IMR-90 (cell line): ENCODE results near the gene KCNQ1. TPM values are rescaled to one million over a fixed set of nuclear protein-coding genes. Genes with fewer than 3 reads are reported as not detected.

Source experiments
- ATAC-seq: fragments of 200-7000 bp; cut with Tn5 transposase; 2 replicates; pipeline ENCODE4 v1.9.1; 2020; ENCODE audit warnings: low read depth, mild to moderate bottlenecking, moderate library complexity
- BruUV-seq: library from RNA; stranded (reverse); fragments of 400-500 nt; replicated peaks from 2 replicates; lab custom pipeline; 2021; lab: Mats Ljungman, UMichigan
- CTCF ChIA-PET: fragments of 300-600 bp; formaldehyde crosslinking; extraction: SDS; loops from one replicate; lab custom pipeline; 2021; ENCODE audit warnings: antibody characterized with exemption; lab: Yijun Ruan, JAX
- POLR2A ChIA-PET: fragments of 300-600 bp; sonication (Branson Sonifier 250); formaldehyde crosslinking; loops from one replicate; lab custom pipeline; 2022; ENCODE audit warnings: antibody characterized with exemption; ENCODE audit not compliant: unreplicated experiment; lab: Charles Lee
- DNase-seq: peaks from one replicate; pipeline ENCODE4 v3.0.0; 2013
- H2AFZ ChIP-seq: replicated peaks from 2 replicates; pipeline ENCODE3; 2013; ENCODE audit warnings: low read length, mild to moderate bottlenecking; ENCODE audit not compliant: poor library complexity
- H2AK5ac ChIP-seq: 2 replicates; pipeline ENCODE4 v1.6.1; 2013; ENCODE audit warnings: low read depth, low read length, inconsistent platforms
- H2AK9ac ChIP-seq: replicated peaks from 2 replicates; pipeline ENCODE3; 2013; ENCODE audit warnings: mild to moderate bottlenecking, low read depth, low read length, moderate library complexity; ENCODE audit not compliant: poor library complexity
- H2BK120ac ChIP-seq: 2 replicates; pipeline ENCODE4 v1.6.1; 2013; ENCODE audit warnings: low read depth, low read length, inconsistent platforms
- H2BK15ac ChIP-seq: 3 replicates; pipeline ENCODE4 v1.6.1; 2013; ENCODE audit warnings: low read depth, low read length, inconsistent platforms
- H2BK20ac ChIP-seq: 2 replicates; pipeline ENCODE4 v1.6.1; 2013; ENCODE audit warnings: low read depth, mild to moderate bottlenecking, inconsistent platforms, low read length, moderate library complexity
- H2BK5ac ChIP-seq: 2 replicates; pipeline ENCODE4 v1.6.1; 2013; ENCODE audit warnings: mild to moderate bottlenecking, low read depth, low read length, inconsistent platforms; ENCODE audit not compliant: poor library complexity, severe bottlenecking
- H3K14ac ChIP-seq: replicated peaks from 2 replicates; pipeline ENCODE4 v1.6.1; 2013; ENCODE audit warnings: low read depth, low read length, inconsistent platforms
- H3K18ac ChIP-seq: 2 replicates; pipeline ENCODE4 v1.6.1; 2013; ENCODE audit warnings: low read depth, low read length, control low read depth
- H3K23ac ChIP-seq: 2 replicates; pipeline ENCODE4 v1.6.1; 2013; ENCODE audit warnings: low read depth, low read length, inconsistent platforms
- H3K27ac ChIP-seq: 2 replicates; pipeline ENCODE4 v1.5.1; 2013; ENCODE audit warnings: mild to moderate bottlenecking, control low read depth, low read length; ENCODE audit not compliant: insufficient read depth
- H3K27me3 ChIP-seq: 2 replicates; pipeline ENCODE4 v1.6.1; 2013; ENCODE audit warnings: low read length; ENCODE audit not compliant: control insufficient read depth, insufficient read depth
- H3K36me3 ChIP-seq: 2 replicates; pipeline ENCODE4 v1.6.1; 2013; ENCODE audit warnings: low read length, mixed read lengths; ENCODE audit not compliant: control insufficient read depth, insufficient read depth
- H3K4ac ChIP-seq: 2 replicates; pipeline ENCODE4 v1.6.1; 2013; ENCODE audit warnings: low read depth, low read length, inconsistent platforms
- H3K4me1 ChIP-seq: 2 replicates; pipeline ENCODE4 v1.6.1; 2013; ENCODE audit warnings: low read length, mixed read lengths; ENCODE audit not compliant: control insufficient read depth, insufficient read depth
- H3K4me2 ChIP-seq: 2 replicates; pipeline ENCODE4 v1.6.1; 2013; ENCODE audit warnings: low read depth, mild to moderate bottlenecking, control low read depth, low read length, moderate library complexity
- H3K4me3 ChIP-seq: 2 replicates; pipeline ENCODE4 v1.5.1; 2013; ENCODE audit warnings: low read depth, mild to moderate bottlenecking, control low read depth, low read length, moderate library complexity; ENCODE audit not compliant: insufficient read depth
- H3K56ac ChIP-seq: 2 replicates; pipeline ENCODE4 v1.6.1; 2013; ENCODE audit warnings: low read length, inconsistent platforms; ENCODE audit not compliant: insufficient read depth; ENCODE audit errors: extremely low read depth
- H3K79me1 ChIP-seq, 2 experiments: 2 replicates each; pipeline ENCODE4 v1.6.1; 2013; ENCODE audit warnings: low read length in 2 of 2, inconsistent platforms in 1 of 2, low read depth in 1 of 2
- H3K9ac ChIP-seq: 2 replicates; pipeline ENCODE4 v1.6.1; 2013; ENCODE audit warnings: low read depth, low read length, control low read depth
- H3K9me1 ChIP-seq: 2 replicates; pipeline ENCODE4 v1.6.1; 2013; ENCODE audit warnings: low read length, inconsistent platforms; ENCODE audit not compliant: insufficient read depth
- H3K9me3 ChIP-seq: 2 replicates; pipeline ENCODE4 v1.6.1; 2013; ENCODE audit warnings: low read length; ENCODE audit not compliant: control insufficient read depth, insufficient read depth
- H4K20me1 ChIP-seq: 2 replicates; pipeline ENCODE4 v1.6.1; 2013; ENCODE audit warnings: low read length, inconsistent platforms; ENCODE audit not compliant: insufficient read depth
- H4K5ac ChIP-seq: 2 replicates; pipeline ENCODE4 v1.6.1; 2013; ENCODE audit warnings: mild to moderate bottlenecking, low read depth, low read length, control low read depth
- H4K8ac ChIP-seq, 2 experiments: 2 replicates each; pipeline ENCODE4 v1.6.1; 2013; ENCODE audit warnings: low read depth in 2 of 2, low read length in 2 of 2, control low read depth in 1 of 2, inconsistent platforms in 1 of 2
- H4K91ac ChIP-seq: 2 replicates; pipeline ENCODE4 v1.6.1; 2013; ENCODE audit warnings: low read depth, low read length, inconsistent platforms; ENCODE audit not compliant: insufficient read depth
- BHLHE40 ChIP-seq: fragments of 150-350 bp; IDR thresholded peaks from 2 replicates; pipeline ENCODE4 v1.6.1; 2016; ENCODE audit warnings: mild to moderate bottlenecking, low read depth, low read length
- CEBPB ChIP-seq: IDR thresholded peaks from 2 replicates; pipeline ENCODE4 v1.6.1; 2012; ENCODE audit warnings: low read depth, low read length, improper control_type of control experiment
- CHD1 ChIP-seq: IDR thresholded peaks from 2 replicates; pipeline ENCODE4 v1.6.1; 2012; ENCODE audit warnings: low read depth, low read length, improper control_type of control experiment
- FOS ChIP-seq: fragments of 150-350 bp; IDR thresholded peaks from 2 replicates; pipeline ENCODE4 v1.6.1; 2016; ENCODE audit warnings: low read depth, low read length
- MAFK ChIP-seq: IDR thresholded peaks from 2 replicates; pipeline ENCODE4 v1.6.1; 2012; ENCODE audit warnings: low read depth, low read length, improper control_type of control experiment
- MAZ ChIP-seq: IDR thresholded peaks from 2 replicates; pipeline ENCODE4 v1.6.1; 2012; ENCODE audit warnings: low read depth, mild to moderate bottlenecking, low read length, improper control_type of control experiment, moderate library complexity, borderline replicate concordance
- MXI1 ChIP-seq: IDR thresholded peaks from 2 replicates; pipeline ENCODE4 v1.6.1; 2012; ENCODE audit warnings: low read depth, mild to moderate bottlenecking, low read length, moderate library complexity, borderline replicate concordance
- NFE2L2 ChIP-seq: fragments of 150-350 bp; IDR thresholded peaks from 2 replicates; pipeline ENCODE4 v1.6.1; 2016; ENCODE audit warnings: low read depth, mild to moderate bottlenecking, low read length
- POLR2A ChIP-seq: IDR thresholded peaks from 2 replicates; pipeline ENCODE4 v1.6.1; 2012; ENCODE audit warnings: mild to moderate bottlenecking, low read depth, low read length
- RAD21 ChIP-seq: IDR thresholded peaks from 2 replicates; pipeline ENCODE4 v1.6.1; 2012; ENCODE audit warnings: low read length, improper control_type of control experiment
- RCOR1 ChIP-seq: IDR thresholded peaks from 2 replicates; pipeline ENCODE4 v1.6.1; 2012; ENCODE audit warnings: mild to moderate bottlenecking, low read length, improper control_type of control experiment; ENCODE audit not compliant: insufficient replicate concordance
- RFX5 ChIP-seq: IDR thresholded peaks from 2 replicates; pipeline ENCODE4 v1.8.0; 2012; ENCODE audit warnings: low read depth, mild to moderate bottlenecking, low read length, moderate library complexity
- SMC3 ChIP-seq: fragments of 150-350 bp; IDR thresholded peaks from 2 replicates; pipeline ENCODE4 v1.6.1; 2016; ENCODE audit warnings: low read depth, mild to moderate bottlenecking, antibody characterized with exemption, low read length, moderate library complexity
- WGBS, 2 experiments: methylation state at CpG; one replicate each; pipeline versions ENCODE4 v1.1.5 to v1.1.7; 2013; ENCODE audit warnings: missing lambda C conversion rate in 2 of 2; ENCODE audit not compliant: insufficient read length in 1 of 2; ENCODE audit errors: extremely low coverage in 2 of 2; 5-methylcytosine and 5-hydroxymethylcytosine counted together
- dilution Hi-C: fragments of 300-500 bp; cut with HindIII; formaldehyde crosslinking; loops from one replicate; pipeline ENCODE4 v1.14.3; 2018; ENCODE audit warnings: low sequenced_read_pairs; ENCODE audit not compliant: unreplicated experiment
- in situ Hi-C: fragments of 300-500 bp; cut with MboI; formaldehyde crosslinking; loops from 3 replicates; pipeline ENCODE4 v1.14.3; 2019; ENCODE audit warnings: low sequenced_read_pairs, inconsistent platforms, mixed read lengths
- intact Hi-C: fragments of 100-400 bp; cut with micrococcal nuclease; formaldehyde crosslinking; loops from 2 replicates; pipeline ENCODE4 v1.10.0; 2022
- polyA plus RNA-seq, 3 experiments: library from polyadenylated mRNA; depleted of rRNA; stranded (reverse); fragments of >200 nt; gene quantifications; 2 replicates each; pipeline ENCODE4 v1.2.3, GENCODE V29; 2012; ENCODE audit warnings: low replicate concordance in 1 of 3
- total RNA-seq: library from RNA; depleted of rRNA; stranded (reverse); fragments of >200 nt; gene quantifications from 2 replicates; pipeline ENCODE4 v1.2.3, GENCODE V29; 2012
- TF ChIP-seq, protein P1 (sequence below): fragments of 150-350 bp; IDR thresholded peaks from 2 replicates; pipeline ENCODE4 v1.6.1; 2017; ENCODE audit warnings: mild to moderate bottlenecking, antibody characterized with exemption, low read length, low read depth
- TF ChIP-seq, protein P2 (sequence below): conservative IDR thresholded peaks from 2 replicates; pipeline ENCODE4 v1.5.1; 2012; ENCODE audit warnings: mild to moderate bottlenecking, low read depth, low read length, improper control_type of control experiment
- TF ChIP-seq, protein P3 (sequence below): fragments of 150-350 bp; IDR thresholded peaks from 2 replicates; pipeline ENCODE4 v1.6.1; 2016; ENCODE audit warnings: low read depth, mild to moderate bottlenecking, low read length, moderate library complexity, borderline replicate concordance

The KCNQ1 gene
- total and polyA plus RNA-seq, 2 of the 4 experiments (the other 2 are of a cell fraction): 0.07 TPM; not detected in 1

DNA sequence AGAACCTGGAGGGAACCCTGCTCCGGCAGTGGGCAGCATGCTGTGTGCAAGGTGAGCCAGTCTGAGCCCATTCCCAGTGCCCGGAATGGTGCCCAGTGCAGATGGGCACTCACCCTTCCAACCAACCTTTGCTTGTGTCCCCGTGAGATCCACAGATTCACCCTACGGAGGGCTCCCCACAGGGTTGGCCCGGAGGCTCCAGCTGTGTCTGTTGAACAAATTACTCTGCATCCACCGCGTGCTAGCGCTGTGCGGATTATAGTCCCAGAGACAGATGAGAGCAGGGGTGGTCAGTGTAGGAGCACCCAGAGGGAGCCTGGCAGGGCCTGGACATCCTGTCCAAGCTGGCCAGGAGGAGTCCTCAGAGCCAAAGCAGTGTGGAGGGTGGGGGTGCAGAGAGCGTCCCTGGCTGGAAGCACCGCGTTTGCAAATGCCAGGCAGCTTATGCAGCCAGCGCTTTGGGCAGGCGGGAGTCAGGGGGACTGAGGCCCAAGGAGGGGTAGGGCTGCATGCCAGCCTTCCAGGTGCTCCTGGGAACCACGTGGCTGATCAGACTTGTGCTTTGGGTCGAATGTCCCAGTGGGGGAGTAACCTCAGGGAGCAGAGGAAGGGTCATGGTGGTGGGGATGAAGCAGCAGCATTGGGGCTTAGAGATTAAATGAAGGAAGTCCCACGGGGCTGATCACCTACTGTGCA lies 80.5 kb downstream of the KCNQ1 start:
- no peak overlapping the region for H3K14ac ChIP-seq
- H4K20me1 ChIP-seq: no peaks in the 10 kb centered on the region
- H2AK9ac ChIP-seq: no peak overlapping the region
- H2BK15ac ChIP-seq: no peak overlapping the region
- H3K4me1 ChIP-seq: no peaks in the 10 kb centered on the region
- H3K36me3 ChIP-seq: no peaks in the 10 kb centered on the region
- ATAC-seq (no peak), DNase-seq (no peak)
- H3K23ac ChIP-seq: no peak overlapping the region
- POLR2A ChIA-PET: no interaction called here
- peaks cover 51% of the 10 kb centered on the region for H3K27me3 ChIP-seq
- H3K27ac ChIP-seq: no peak overlapping the region
- H3K4ac ChIP-seq: no peak overlapping the region
- no peaks in the 10 kb centered on the region for H3K79me1 ChIP-seq
- no peak overlapping the region for H4K5ac ChIP-seq
- H3K9me1 ChIP-seq: no peaks in the 10 kb centered on the region
- H3K4me2 ChIP-seq: no peak overlapping the region
- CTCF ChIA-PET: no interaction called here
- no peak overlapping the region for H2AFZ ChIP-seq
- H3K18ac ChIP-seq: no peak overlapping the region
- H3K9ac ChIP-seq: no peak overlapping the region
- 55% methylated on average over 6 of the region's 17 CpGs; no CpG with 5 or more reads in 1 of the 2 experiments for WGBS, 2 experiments
- no peak overlapping the region for H3K56ac ChIP-seq
- TF ChIP-seq POLR2A: no peak
- no peak for TF ChIP-seq MAZ
- TF ChIP-seq MXI1: no peak
- TF ChIP-seq CHD1: no peak
- TF ChIP-seq RFX5: no peak
- TF ChIP-seq, protein P1, sequence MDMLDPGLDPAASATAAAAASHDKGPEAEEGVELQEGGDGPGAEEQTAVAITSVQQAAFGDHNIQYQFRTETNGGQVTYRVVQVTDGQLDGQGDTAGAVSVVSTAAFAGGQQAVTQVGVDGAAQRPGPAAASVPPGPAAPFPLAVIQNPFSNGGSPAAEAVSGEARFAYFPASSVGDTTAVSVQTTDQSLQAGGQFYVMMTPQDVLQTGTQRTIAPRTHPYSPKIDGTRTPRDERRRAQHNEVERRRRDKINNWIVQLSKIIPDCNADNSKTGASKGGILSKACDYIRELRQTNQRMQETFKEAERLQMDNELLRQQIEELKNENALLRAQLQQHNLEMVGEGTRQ: no peak
- no peak for TF ChIP-seq MAFK
- no peak for TF ChIP-seq BHLHE40
- TF ChIP-seq RCOR1: no peak
- TF ChIP-seq, protein P2, sequence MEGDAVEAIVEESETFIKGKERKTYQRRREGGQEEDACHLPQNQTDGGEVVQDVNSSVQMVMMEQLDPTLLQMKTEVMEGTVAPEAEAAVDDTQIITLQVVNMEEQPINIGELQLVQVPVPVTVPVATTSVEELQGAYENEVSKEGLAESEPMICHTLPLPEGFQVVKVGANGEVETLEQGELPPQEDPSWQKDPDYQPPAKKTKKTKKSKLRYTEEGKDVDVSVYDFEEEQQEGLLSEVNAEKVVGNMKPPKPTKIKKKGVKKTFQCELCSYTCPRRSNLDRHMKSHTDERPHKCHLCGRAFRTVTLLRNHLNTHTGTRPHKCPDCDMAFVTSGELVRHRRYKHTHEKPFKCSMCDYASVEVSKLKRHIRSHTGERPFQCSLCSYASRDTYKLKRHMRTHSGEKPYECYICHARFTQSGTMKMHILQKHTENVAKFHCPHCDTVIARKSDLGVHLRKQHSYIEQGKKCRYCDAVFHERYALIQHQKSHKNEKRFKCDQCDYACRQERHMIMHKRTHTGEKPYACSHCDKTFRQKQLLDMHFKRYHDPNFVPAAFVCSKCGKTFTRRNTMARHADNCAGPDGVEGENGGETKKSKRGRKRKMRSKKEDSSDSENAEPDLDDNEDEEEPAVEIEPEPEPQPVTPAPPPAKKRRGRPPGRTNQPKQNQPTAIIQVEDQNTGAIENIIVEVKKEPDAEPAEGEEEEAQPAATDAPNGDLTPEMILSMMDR: no peak
- TF ChIP-seq RAD21: no peak
- no peak for TF ChIP-seq NFE2L2
- no peak for TF ChIP-seq FOS
- TF ChIP-seq, protein P3, sequence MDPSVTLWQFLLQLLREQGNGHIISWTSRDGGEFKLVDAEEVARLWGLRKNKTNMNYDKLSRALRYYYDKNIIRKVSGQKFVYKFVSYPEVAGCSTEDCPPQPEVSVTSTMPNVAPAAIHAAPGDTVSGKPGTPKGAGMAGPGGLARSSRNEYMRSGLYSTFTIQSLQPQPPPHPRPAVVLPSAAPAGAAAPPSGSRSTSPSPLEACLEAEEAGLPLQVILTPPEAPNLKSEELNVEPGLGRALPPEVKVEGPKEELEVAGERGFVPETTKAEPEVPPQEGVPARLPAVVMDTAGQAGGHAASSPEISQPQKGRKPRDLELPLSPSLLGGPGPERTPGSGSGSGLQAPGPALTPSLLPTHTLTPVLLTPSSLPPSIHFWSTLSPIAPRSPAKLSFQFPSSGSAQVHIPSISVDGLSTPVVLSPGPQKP: no peak
- TF ChIP-seq CEBPB: no peak
- TF ChIP-seq SMC3: no peak
- H3K4me3 ChIP-seq: no peak overlapping the region
- no peak overlapping the region for H4K91ac ChIP-seq
- in situ Hi-C loops: no loop called here
- BruUV-seq: no TSS peak
- dilution Hi-C loops: no loop called here
- no peak overlapping the region for H2BK20ac ChIP-seq
- H3K9me3 ChIP-seq: no peaks in the 10 kb centered on the region
- no peak overlapping the region for H2BK5ac ChIP-seq
- no peak overlapping the region for H2AK5ac ChIP-seq
- H4K8ac ChIP-seq: no peak overlapping the region
- H2BK120ac ChIP-seq: no peak overlapping the region
- intact Hi-C loops: no loop called here
